A549 (cell line): ENCODE measurements around the gene TBRG4. TPM values are rescaled to one million over a fixed set of nuclear protein-coding genes. Genes with fewer than 3 reads are reported as not detected.

Experiments used
- ATAC-seq, 2 experiments: fragments of 200-7000 bp in 1 of 2; fragments of >200 bp in 1 of 2; cut with Nextera tagmentation in 1 of 2; cut with Tn5 transposase in 1 of 2; 3 replicates each; pipeline versions ENCODE4 v1.8.0 to v1.9.1; 2018 to 2020; ENCODE audit warnings: mild to moderate bottlenecking in 1 of 2, moderate library complexity in 1 of 2
- CTCF ChIA-PET: fragments of 300-600 bp; sonication (Branson Sonifier 250); formaldehyde crosslinking; extraction: SDS; loops from one replicate; lab custom pipeline; 2021; ENCODE audit warnings: antibody characterized with exemption, inconsistent platforms; lab: Yijun Ruan, JAX
- POLR2A ChIA-PET: fragments of 350-600 bp; formaldehyde crosslinking; extraction: SDS; loops from one replicate; lab custom pipeline; 2021; ENCODE audit warnings: antibody characterized with exemption, inconsistent platforms; lab: Yijun Ruan, JAX
- DNase-seq, 2 experiments: peaks; one replicate each; pipeline versions ENCODE4 v3.0.0 to v3.0.0-alpha.2; 2011 to 2016; ENCODE audit warnings: low read depth in 1 of 2, low spot score in 1 of 2
- FAIRE-seq: peaks from 2 replicates; lab custom pipeline; 2011; peaks lifted over from hg19 to GRCh38; lab: Jason Lieb, UNC
- H3K27ac ChIP-seq, 2 experiments: fragments of >200 bp; sonication (Bioruptor Twin); formaldehyde crosslinking; 3 replicates each; pipeline ENCODE4 v1.5.1; 2016 to 2017
- H3K4me1 ChIP-seq: fragments of >200 bp; sonication (Bioruptor Twin); formaldehyde crosslinking; 3 replicates; pipeline ENCODE4 v1.6.1; 2016
- H3K4me2 ChIP-seq: fragments of >200 bp; sonication (Bioruptor Twin); formaldehyde crosslinking; 3 replicates; pipeline ENCODE4 v1.6.1; 2016
- H3K4me3 ChIP-seq: fragments of >200 bp; sonication (Bioruptor Twin); formaldehyde crosslinking; 3 replicates; pipeline ENCODE4 v1.5.1; 2016
- H3K9me3 ChIP-seq: fragments of >200 bp; sonication (Bioruptor Twin); formaldehyde crosslinking; 3 replicates; pipeline ENCODE4 v1.6.1; 2016
- BCL3 ChIP-seq: fragments of >200 bp; sonication (Bioruptor Twin); formaldehyde crosslinking; IDR thresholded peaks from 3 replicates; pipeline ENCODE4 v1.6.1; 2016
- BHLHE40 ChIP-seq: IDR thresholded peaks from 2 replicates; pipeline ENCODE4 v1.6.1; 2012; ENCODE audit warnings: low read depth, low read length, inconsistent platforms
- CBX2 ChIP-seq: fragments of 200-600 bp; sonication (generic); IDR thresholded peaks from 2 replicates; pipeline ENCODE4 v1.6.1; 2016; ENCODE audit warnings: low read depth, mild to moderate bottlenecking, borderline replicate concordance
- CEBPB ChIP-seq, 2 experiments: fragments of >200 bp in 1 of 2; sonication (Bioruptor Twin) in 1 of 2; formaldehyde crosslinking in 1 of 2; IDR thresholded peaks; 2 replicates each; pipeline ENCODE4 v1.6.1; 2012 to 2016
- CHD2 ChIP-seq: fragments of 150-350 bp; IDR thresholded peaks from 2 replicates; pipeline ENCODE4 v1.6.1; 2014; ENCODE audit warnings: low read length; ENCODE audit not compliant: partially characterized antibody
- CHD4 ChIP-seq: fragments of 200-600 bp; sonication (generic); IDR thresholded peaks from 2 replicates; pipeline ENCODE4 v1.6.1; 2016; ENCODE audit warnings: antibody characterized with exemption, mild to moderate bottlenecking, borderline replicate concordance
- CTCF ChIP-seq: fragments of >200 bp; sonication (Bioruptor Twin); formaldehyde crosslinking; IDR thresholded peaks from 3 replicates; pipeline ENCODE4 v1.5.1; 2016
- EHF ChIP-seq: fragments of 250-450 bp; sonication (Bioruptor Pico); IDR thresholded peaks from 2 replicates; pipeline ENCODE4 v1.5.0; 2020; ENCODE audit warnings: mild to moderate bottlenecking
- EHMT2 ChIP-seq: fragments of 200-600 bp; sonication (generic); IDR thresholded peaks from 2 replicates; pipeline ENCODE4 v1.6.1; 2016; ENCODE audit warnings: antibody characterized with exemption, low read depth, mild to moderate bottlenecking, moderate library complexity
- EP300 ChIP-seq, 2 experiments: fragments of >200 bp; sonication (Bioruptor Twin); formaldehyde crosslinking; IDR thresholded peaks; 2 replicates in 1 of 2; 3 replicates in 1 of 2; pipeline ENCODE4 v1.6.1; 2016 to 2017
- ESRRA ChIP-seq: fragments of 150-350 bp; IDR thresholded peaks from 2 replicates; pipeline ENCODE4 v1.6.1; 2014; ENCODE audit warnings: mild to moderate bottlenecking, low read length, borderline replicate concordance
- FOSB ChIP-seq: fragments of 250-450 bp; sonication (Bioruptor Pico); IDR thresholded peaks from 2 replicates; pipeline ENCODE4 v1.5.0; 2020; ENCODE audit warnings: mild to moderate bottlenecking, moderate library complexity
- HDAC2 ChIP-seq: fragments of 200-600 bp; sonication (generic); IDR thresholded peaks from 2 replicates; pipeline ENCODE4 v1.6.1; 2016
- HEYL ChIP-seq: fragments of 250-450 bp; sonication (Bioruptor Pico); IDR thresholded peaks from 2 replicates; pipeline ENCODE4 v1.8.0; 2021; ENCODE audit warnings: mild to moderate bottlenecking, moderate library complexity
- HOXA7 ChIP-seq: fragments of 250-450 bp; sonication (Bioruptor Pico); IDR thresholded peaks from 2 replicates; pipeline ENCODE4 v1.5.0; 2020; ENCODE audit warnings: mild to moderate bottlenecking, moderate library complexity
- HOXB13 ChIP-seq: fragments of 250-450 bp; sonication (Bioruptor Pico); IDR thresholded peaks from 2 replicates; pipeline ENCODE4 v1.5.0; 2020; ENCODE audit warnings: low read depth, mild to moderate bottlenecking, moderate library complexity
- JUNB ChIP-seq: fragments of >200 bp; sonication (Bioruptor Twin); formaldehyde crosslinking; IDR thresholded peaks from 2 replicates; pipeline ENCODE4 v1.6.1; 2016
- KDM1A ChIP-seq: fragments of 200-600 bp; sonication (generic); IDR thresholded peaks from 2 replicates; pipeline ENCODE4 v1.6.1; 2016; ENCODE audit warnings: low read depth, mild to moderate bottlenecking
- MAX ChIP-seq: IDR thresholded peaks from 2 replicates; pipeline ENCODE4 v1.6.1; 2012
- MAZ ChIP-seq: fragments of 150-350 bp; IDR thresholded peaks from 2 replicates; pipeline ENCODE4 v1.6.1; 2014; ENCODE audit warnings: antibody characterized with exemption, low read depth, low read length, borderline replicate concordance
- NPAS2 ChIP-seq: fragments of 250-450 bp; sonication (Bioruptor Pico); IDR thresholded peaks from 2 replicates; pipeline ENCODE4 v1.8.0; 2022; ENCODE audit warnings: mild to moderate bottlenecking, moderate library complexity, borderline replicate concordance
- POLR2A ChIP-seq: IDR thresholded peaks from 2 replicates; pipeline ENCODE4 v1.6.1; 2012; ENCODE audit warnings: mild to moderate bottlenecking, low read length
- POLR2AphosphoS2 ChIP-seq: conservative IDR thresholded peaks from 2 replicates; pipeline ENCODE4 v1.6.1; 2012; ENCODE audit warnings: low read length, improper control_type of control experiment, inconsistent platforms
- RNF2 ChIP-seq: fragments of 200-600 bp; sonication (generic); IDR thresholded peaks from 2 replicates; pipeline ENCODE4 v1.6.1; 2016; ENCODE audit warnings: low read depth, mild to moderate bottlenecking, antibody characterized with exemption, moderate library complexity, borderline replicate concordance
- SMC3 ChIP-seq: fragments of >200 bp; sonication (Bioruptor Twin); formaldehyde crosslinking; IDR thresholded peaks from 3 replicates; pipeline ENCODE4 v1.6.1; 2018; ENCODE audit warnings: inconsistent platforms
- SREBF2 ChIP-seq: fragments of 450-650 bp; IDR thresholded peaks from 2 replicates; pipeline ENCODE4 v1.6.1; 2014; ENCODE audit warnings: mild to moderate bottlenecking, moderate library complexity
- TP53 ChIP-seq: fragments of 250-450 bp; sonication (Bioruptor Pico); IDR thresholded peaks from 2 replicates; pipeline ENCODE4 v1.5.0; 2021; ENCODE audit warnings: mild to moderate bottlenecking, moderate library complexity
- USF2 ChIP-seq: fragments of 450-650 bp; IDR thresholded peaks from 2 replicates; pipeline ENCODE4 v1.6.1; 2014; ENCODE audit warnings: antibody characterized with exemption
- WGBS: methylation state at CpG from one replicate; pipeline ENCODE4 v1.1.6; 2017; ENCODE audit errors: missing lambda C conversion rate; 5-methylcytosine and 5-hydroxymethylcytosine counted together
- polyA plus RNA-seq, 4 experiments: library from polyadenylated mRNA; depleted of rRNA in 3 of 4; stranded (reverse); fragments of >200 nt; fragmentation: RNase III in 1 of 4; extraction: RNeasy Plus Mini Kit Qiagen cat#74134 plus additional on column Dnase treatment in 1 of 4; gene quantifications; 2 replicates in 3 of 4; 3 replicates in 1 of 4; pipeline ENCODE4 v1.2.3, GENCODE V29; 2011 to 2017
- TF ChIP-seq, protein P1 (sequence below): fragments of 250-450 bp; sonication (Bioruptor Pico); IDR thresholded peaks from 2 replicates; pipeline ENCODE4 v1.5.0; 2021; ENCODE audit warnings: mild to moderate bottlenecking, moderate library complexity, borderline replicate concordance
- TF ChIP-seq, protein P2 (sequence below): fragments of >200 bp; sonication (Bioruptor Twin); formaldehyde crosslinking; IDR thresholded peaks from 2 replicates; pipeline ENCODE4 v1.6.1; 2016

TBRG4 gene
- polyA plus RNA-seq, 2 of the 4 experiments (the other 2 are of a cell fraction): 88.8 to 100 TPM

DNA sequence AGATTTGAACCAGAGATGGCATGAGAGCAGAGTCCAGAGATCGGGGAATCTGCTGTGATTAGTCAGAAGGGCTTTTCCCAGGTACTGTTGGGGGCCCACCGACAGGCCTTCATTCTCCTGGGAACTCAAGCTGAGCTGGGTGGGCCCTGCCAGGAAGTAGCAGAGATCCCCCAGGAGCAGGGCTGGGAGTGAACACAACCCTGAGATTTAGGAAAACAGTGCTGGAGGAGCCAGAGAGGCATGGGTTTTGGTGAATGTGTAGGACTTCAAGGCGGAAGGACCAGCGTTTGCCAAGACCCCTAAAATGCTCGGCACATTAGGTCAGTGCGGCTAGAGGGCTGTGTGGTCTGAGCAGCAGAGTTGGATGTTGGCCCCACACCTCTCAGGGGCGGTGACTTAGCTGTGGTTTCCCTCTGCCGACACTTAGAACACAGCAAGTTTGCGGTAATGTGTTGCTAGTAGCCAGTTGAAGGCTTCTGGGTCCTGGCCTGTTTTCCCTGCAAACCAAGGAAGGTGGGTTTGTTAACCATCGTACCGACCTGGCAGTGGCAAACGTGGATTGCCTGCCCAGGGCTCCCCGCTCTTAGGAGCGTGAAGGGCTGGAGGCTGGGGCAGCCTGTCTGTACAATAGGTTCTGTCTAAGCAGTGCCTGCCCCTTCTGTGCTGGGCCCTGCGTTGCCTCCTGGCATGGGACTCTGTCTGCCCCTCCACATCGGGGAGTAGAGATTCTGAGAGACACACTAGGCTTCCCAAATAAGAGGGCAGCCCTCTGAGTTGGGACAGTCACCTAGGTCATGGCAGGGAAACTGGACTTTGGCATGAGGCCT lies 36.8 kb downstream of the TBRG4 start:
- Histone ChIP-seq H3K4me3 (no peak overlapping the region), H3K27ac (no peak overlapping the region)
- DNase-seq (no peak), ATAC-seq (no peak)
- ChIA-PET POLR2A (no interaction called here), CTCF (no interaction called here)
- WGBS: 83% methylated on average over 14 of the region's 16 CpGs
- TF ChIP-seq NPAS2 (CRISPR knock-in tag) (no peak), EHF (CRISPR knock-in tag) (no peak), HDAC2 (no peak), SMC3 (no peak), TP53 (CRISPR knock-in tag) (no peak), HEYL (CRISPR knock-in tag) (no peak), BHLHE40 (no peak), MAZ (no peak), CEBPB (IDR thresholded peaks at IDR 0.05) (no peak), USF2 (no peak), JUNB (no peak), CBX2 (no peak), CHD2 (no peak), EHMT2 (no peak), HOXA7 (CRISPR knock-in tag) (no peak), ESRRA (no peak), MAX (no peak), POLR2A (no peak), HOXB13 (CRISPR knock-in tag) (no peak)
- TF ChIP-seq, protein P1, sequence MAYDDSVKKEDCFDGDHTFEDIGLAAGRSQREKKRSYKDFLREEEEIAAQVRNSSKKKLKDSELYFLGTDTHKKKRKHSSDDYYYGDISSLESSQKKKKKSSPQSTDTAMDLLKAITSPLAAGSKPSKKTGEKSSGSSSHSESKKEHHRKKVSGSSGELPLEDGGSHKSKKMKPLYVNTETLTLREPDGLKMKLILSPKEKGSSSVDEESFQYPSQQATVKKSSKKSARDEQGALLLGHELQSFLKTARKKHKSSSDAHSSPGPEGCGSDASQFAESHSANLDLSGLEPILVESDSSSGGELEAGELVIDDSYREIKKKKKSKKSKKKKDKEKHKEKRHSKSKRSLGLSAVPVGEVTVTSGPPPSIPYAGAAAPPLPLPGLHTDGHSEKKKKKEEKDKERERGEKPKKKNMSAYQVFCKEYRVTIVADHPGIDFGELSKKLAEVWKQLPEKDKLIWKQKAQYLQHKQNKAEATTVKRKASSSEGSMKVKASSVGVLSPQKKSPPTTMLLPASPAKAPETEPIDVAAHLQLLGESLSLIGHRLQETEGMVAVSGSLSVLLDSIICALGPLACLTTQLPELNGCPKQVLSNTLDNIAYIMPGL (CRISPR knock-in tag): no peak
- TF ChIP-seq, all 56 proteins: peak for 0
- Histone ChIP-seq H3K4me1 (peaks cover 4% of the 10 kb centered on the region; the same call in 1 of the 3 replicates), H3K9me3 (no peaks in the 10 kb centered on the region), H3K4me2 (no peak overlapping the region)
- no peak for FAIRE-seq

- Histone ChIP-seq H3K4me1 (peaks cover 4% of the 10 kb centered on the region; the same call in 1 of the 3 replicates), H3K4me3 (no peak overlapping the region), H3K9me3 (no peaks in the 10 kb centered on the region), H3K4me2 (no peak overlapping the region), H3K27ac (no peak overlapping the region)
- ATAC-seq (peak in 1 of 2 experiments; percentile 15; a peak in 1 of 6 replicates), FAIRE-seq (no peak), DNase-seq (no peak)
- 91% methylated on average over 14 of the region's 15 CpGs for WGBS
- ChIA-PET POLR2A (no interaction called here), CTCF (interaction anchor here (0.6 kb wide), 1 partner anchor 15 kb away, joined by 3 read pairs; no protein-coding TSS in a partner anchor)
- TF ChIP-seq EP300 (IDR thresholded peaks at IDR 0.05) (no peak), KDM1A (no peak), SREBF2 (no peak), CHD4 (no peak), FOSB (CRISPR knock-in tag) (no peak), NPAS2 (CRISPR knock-in tag) (no peak), CBX2 (no peak), POLR2AphosphoS2 (no peak), CTCF (no peak), RNF2 (no peak), BCL3 (no peak), MAZ (no peak), EHF (CRISPR knock-in tag) (no peak)
- TF ChIP-seq, protein P2, sequence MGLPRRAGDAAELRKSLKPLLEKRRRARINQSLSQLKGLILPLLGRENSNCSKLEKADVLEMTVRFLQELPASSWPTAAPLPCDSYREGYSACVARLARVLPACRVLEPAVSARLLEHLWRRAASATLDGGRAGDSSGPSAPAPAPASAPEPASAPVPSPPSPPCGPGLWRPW: no peak
Measured at GRCh38 chr7:45073786-45074527, 37.5 kb downstream of the TBRG4 start.
